SK-N-SH (cell line): ENCODE results near the gene SLC9A2. TPM values are rescaled to one million over a fixed set of nuclear protein-coding genes. Genes with fewer than 3 reads are reported as not detected.

Experiments
- CTCF ChIA-PET: fragments of 300-600, 350-600 bp; formaldehyde crosslinking; extraction: SDS; loops from one replicate; lab custom pipeline; 2021; lab: Yijun Ruan, JAX
- POLR2A ChIA-PET: fragments of 350-600 bp; sonication (Branson Sonifier 250); formaldehyde crosslinking; extraction: SDS; loops from one replicate; lab custom pipeline; 2020; ENCODE audit warnings: antibody characterized with exemption, inconsistent platforms; lab: Yijun Ruan, JAX
- DNase-seq: peaks from one replicate; pipeline ENCODE4 v3.0.0; 2012
- H2AFZ ChIP-seq: fragments of 200-600 bp; sonication (generic); 2 replicates; pipeline ENCODE4 v1.8.1; 2016; ENCODE audit warnings: antibody characterized with exemption, mild to moderate bottlenecking, low read depth
- H3F3A ChIP-seq: fragments of 200-600 bp; sonication (generic); replicated peaks from 2 replicates; pipeline ENCODE3; 2016; ENCODE audit warnings: antibody characterized with exemption, mild to moderate bottlenecking; ENCODE audit not compliant: insufficient read depth
- H3K27ac ChIP-seq, 2 experiments: fragments of 200-500 bp in 1 of 2; fragments of 200-600 bp in 1 of 2; sonication (Bioruptor generic) in 1 of 2; sonication (generic), shearing (Covaris generic) in 1 of 2; 2 replicates each; pipeline versions ENCODE4 v1.5.1 to v1.6.1; 2014 to 2016; ENCODE audit warnings: low read depth in 2 of 2, inconsistent platforms in 1 of 2, low read length in 1 of 2, mild to moderate bottlenecking in 1 of 2, mixed read lengths in 1 of 2
- H3K27me3 ChIP-seq: fragments of 200-600 bp; sonication (generic), shearing (Covaris generic); 2 replicates; pipeline ENCODE4 v1.6.1; 2016; ENCODE audit warnings: mixed run types; ENCODE audit not compliant: insufficient read depth
- H3K36me3 ChIP-seq, 2 experiments: fragments of 200-500 bp in 1 of 2; fragments of 200-600 bp in 1 of 2; sonication (Bioruptor generic) in 1 of 2; sonication (generic) in 1 of 2; replicated peaks in 1 of 2; 2 replicates each; pipeline versions ENCODE3 to v1.5.1; 2014 to 2016; ENCODE audit warnings: low read length in 1 of 2, mild to moderate bottlenecking in 1 of 2; ENCODE audit not compliant: insufficient read depth in 2 of 2, control insufficient read depth in 1 of 2
- H3K4me1 ChIP-seq, 2 experiments: fragments of 200-500 bp in 1 of 2; fragments of 200-600 bp in 1 of 2; sonication (Bioruptor generic) in 1 of 2; sonication (generic), shearing (Covaris generic) in 1 of 2; 2 replicates each; pipeline versions ENCODE4 v1.5.1 to v1.6.1; 2014 to 2016; ENCODE audit warnings: low read depth in 1 of 2, low read length in 1 of 2, mixed run types in 1 of 2; ENCODE audit not compliant: insufficient read depth in 2 of 2, control insufficient read depth in 1 of 2
- H3K4me2 ChIP-seq: fragments of 200-600 bp; sonication (generic), shearing (Covaris generic); 2 replicates; pipeline ENCODE4 v1.6.1; 2017; ENCODE audit warnings: mixed run types
- H3K4me3 ChIP-seq, 2 experiments: fragments of 200-500 bp in 1 of 2; fragments of 200-600 bp in 1 of 2; sonication (Bioruptor generic) in 1 of 2; sonication (generic), shearing (Covaris generic) in 1 of 2; 2 replicates each; pipeline versions ENCODE4 v1.5.1 to v1.8.1; 2014 to 2016; ENCODE audit warnings: low read depth in 2 of 2, inconsistent platforms in 1 of 2, low read length in 1 of 2, mild to moderate bottlenecking in 1 of 2, mixed read lengths in 1 of 2, moderate library complexity in 1 of 2
- H3K79me2 ChIP-seq: fragments of 200-600 bp; sonication (generic); 2 replicates; pipeline ENCODE4 v1.8.1; 2017; ENCODE audit warnings: mild to moderate bottlenecking; ENCODE audit not compliant: insufficient read depth
- H3K9ac ChIP-seq: fragments of 200-600 bp; sonication (generic); 2 replicates; pipeline ENCODE4 v1.6.1; 2017; ENCODE audit warnings: mixed run types
- H3K9me2 ChIP-seq: fragments of 200-600 bp; sonication (generic); 2 replicates; pipeline ENCODE4 v1.6.1; 2017; ENCODE audit warnings: mixed run types
- H3K9me3 ChIP-seq: fragments of 200-600 bp; sonication (generic); 2 replicates; pipeline ENCODE4 v1.6.1; 2017; ENCODE audit warnings: mixed run types, mild to moderate bottlenecking, moderate library complexity
- H4K20me1 ChIP-seq: fragments of 200-600 bp; sonication (generic); 2 replicates; pipeline ENCODE4 v1.6.1; 2017; ENCODE audit warnings: mild to moderate bottlenecking, mixed run types; ENCODE audit not compliant: insufficient read depth
- ELF1 ChIP-seq: IDR thresholded peaks from 2 replicates; pipeline ENCODE4 v1.4.0; 2012
- EP300 ChIP-seq, 2 experiments: IDR thresholded peaks; 2 replicates each; pipeline versions ENCODE4 v1.4.0 to v1.6.1; 2012; ENCODE audit warnings: borderline replicate concordance in 1 of 2, low read depth in 1 of 2, low read length in 1 of 2
- EZH2phosphoT487 ChIP-seq: fragments of 200-600 bp; sonication (generic); IDR thresholded peaks from 2 replicates; pipeline ENCODE4 v1.6.1; 2017; ENCODE audit warnings: low read depth, mixed run types, mild to moderate bottlenecking, antibody characterized with exemption, moderate library complexity, borderline replicate concordance
- FOXJ3 ChIP-seq: sonication (generic); formaldehyde crosslinking; IDR thresholded peaks from 2 replicates; pipeline ENCODE4 v1.5.1; 2020; ENCODE audit warnings: mild to moderate bottlenecking, missing genetic modification reagents
- GATA2 ChIP-seq: sonication (generic); formaldehyde crosslinking; IDR thresholded peaks from 2 replicates; pipeline ENCODE4 v1.5.0; 2020; ENCODE audit warnings: mild to moderate bottlenecking, missing genetic modification reagents
- JUND ChIP-seq: IDR thresholded peaks from 2 replicates; pipeline ENCODE4 v1.4.0; 2012
- NRF1 ChIP-seq: IDR thresholded peaks from 2 replicates; pipeline ENCODE4 v1.6.1; 2012; ENCODE audit warnings: low read depth, mild to moderate bottlenecking, low read length
- POLR2AphosphoS5 ChIP-seq: IDR thresholded peaks from 2 replicates; pipeline ENCODE4 v1.6.1; 2012; ENCODE audit warnings: low read depth, low read length
- RFX5 ChIP-seq: IDR thresholded peaks from 2 replicates; pipeline ENCODE4 v1.6.1; 2012; ENCODE audit warnings: mild to moderate bottlenecking, improper control_type of control experiment, low read length
- SMC3 ChIP-seq: IDR thresholded peaks from 2 replicates; pipeline ENCODE4 v1.6.1; 2012; ENCODE audit warnings: low read depth, low read length, improper control_type of control experiment
- TCF12 ChIP-seq: IDR thresholded peaks from 2 replicates; pipeline ENCODE4 v1.4.0; 2012
- YY1 ChIP-seq: IDR thresholded peaks from 2 replicates; pipeline ENCODE4 v1.4.0; 2012; ENCODE audit warnings: low read depth, mild to moderate bottlenecking
- WGBS: methylation state at CpG from one replicate; pipeline ENCODE4 v1.1.6; 2017; ENCODE audit warnings: low lambda C conversion rate; 5-methylcytosine and 5-hydroxymethylcytosine counted together
- polyA plus RNA-seq, 3 experiments: library from polyadenylated mRNA; depleted of rRNA; stranded (reverse); fragments of >200 nt; gene quantifications; 2 replicates each; pipeline ENCODE4 v1.2.3, GENCODE V29; 2012
- TF ChIP-seq, protein P1 (sequence below): IDR thresholded peaks from 2 replicates; pipeline ENCODE4; 2012
- TF ChIP-seq, protein P2 (sequence below): fragments of 200-600 bp; sonication (generic); IDR thresholded peaks from 2 replicates; pipeline ENCODE4 v1.6.1; 2017; ENCODE audit warnings: antibody characterized with exemption, mild to moderate bottlenecking, moderate library complexity
- TF ChIP-seq, protein P3 (sequence below): fragments of 150-350 bp; IDR thresholded peaks from 2 replicates; pipeline ENCODE4 v1.6.1; 2017; ENCODE audit warnings: antibody characterized with exemption, low read length, low read depth, borderline replicate concordance

The SLC9A2 gene
- polyA plus RNA-seq, 1 of the 3 experiments (the other 2 are of a cell fraction): not detected

DNA sequence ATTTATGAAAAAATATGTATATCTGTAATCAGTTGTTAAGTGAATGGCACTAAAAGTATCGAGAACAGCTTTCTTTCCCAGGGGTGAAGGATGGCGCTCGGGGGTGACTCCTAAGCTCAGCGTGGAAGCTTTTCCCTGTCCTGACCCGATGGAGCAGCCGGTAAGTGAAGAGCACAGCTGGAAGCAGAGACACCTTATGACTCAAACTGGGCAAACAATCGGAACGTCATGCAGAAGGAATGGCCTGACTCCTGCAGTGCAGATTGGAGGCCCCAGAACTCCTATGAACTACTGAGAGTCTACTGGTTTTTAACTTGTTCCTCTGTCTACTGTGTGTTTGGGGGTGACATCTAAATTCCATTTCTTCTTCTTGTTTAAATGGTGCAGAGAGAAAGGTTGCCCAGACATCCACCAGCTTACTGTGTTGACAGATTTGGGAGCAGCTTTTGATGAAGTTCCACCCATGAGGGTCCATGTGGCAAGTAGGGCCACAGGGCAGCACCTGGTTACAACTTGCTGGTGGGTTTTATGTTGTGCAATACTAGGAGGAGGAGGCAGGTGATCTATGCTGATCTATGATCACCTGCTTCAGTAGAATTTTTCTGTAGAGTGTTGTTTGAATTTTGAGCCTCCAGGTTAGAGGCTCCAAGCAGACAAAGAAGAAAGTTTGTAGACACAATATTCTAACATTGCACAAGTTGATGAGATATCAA is 89.7 kb downstream of the SLC9A2 start:
- no peak for DNase-seq
- no peak overlapping the region for H2AFZ ChIP-seq
- H4K20me1 ChIP-seq: no peaks in the 10 kb centered on the region
- ChIA-PET POLR2A (no interaction called here), CTCF (no interaction called here)
- H3K27me3 ChIP-seq: peaks cover 22% of the 10 kb centered on the region
- H3K9me2 ChIP-seq: no peaks in the 10 kb centered on the region
- no peak overlapping the region for H3K4me3 ChIP-seq
- H3K79me2 ChIP-seq: no peaks in the 10 kb centered on the region
- H3K9me3 ChIP-seq: no peaks in the 10 kb centered on the region
- H3F3A ChIP-seq: no peaks in the 10 kb centered on the region
- H3K27ac ChIP-seq: no peak overlapping the region
- no peak overlapping the region for H3K9ac ChIP-seq
- H3K4me1 ChIP-seq: no peaks in the 10 kb centered on the region
- WGBS: 17% methylated on average over 8 of the region's 8 CpGs
- H3K4me2 ChIP-seq: no peak overlapping the region
- no peaks in the 10 kb centered on the region for H3K36me3 ChIP-seq
- TF ChIP-seq ELF1: no peak
- 0 out of 2 replicates have a peak, but pooled peaks have one; percentile 8 for TF ChIP-seq JUND
- no peak for TF ChIP-seq FOXJ3 (CRISPR knock-in tag)

DNA sequence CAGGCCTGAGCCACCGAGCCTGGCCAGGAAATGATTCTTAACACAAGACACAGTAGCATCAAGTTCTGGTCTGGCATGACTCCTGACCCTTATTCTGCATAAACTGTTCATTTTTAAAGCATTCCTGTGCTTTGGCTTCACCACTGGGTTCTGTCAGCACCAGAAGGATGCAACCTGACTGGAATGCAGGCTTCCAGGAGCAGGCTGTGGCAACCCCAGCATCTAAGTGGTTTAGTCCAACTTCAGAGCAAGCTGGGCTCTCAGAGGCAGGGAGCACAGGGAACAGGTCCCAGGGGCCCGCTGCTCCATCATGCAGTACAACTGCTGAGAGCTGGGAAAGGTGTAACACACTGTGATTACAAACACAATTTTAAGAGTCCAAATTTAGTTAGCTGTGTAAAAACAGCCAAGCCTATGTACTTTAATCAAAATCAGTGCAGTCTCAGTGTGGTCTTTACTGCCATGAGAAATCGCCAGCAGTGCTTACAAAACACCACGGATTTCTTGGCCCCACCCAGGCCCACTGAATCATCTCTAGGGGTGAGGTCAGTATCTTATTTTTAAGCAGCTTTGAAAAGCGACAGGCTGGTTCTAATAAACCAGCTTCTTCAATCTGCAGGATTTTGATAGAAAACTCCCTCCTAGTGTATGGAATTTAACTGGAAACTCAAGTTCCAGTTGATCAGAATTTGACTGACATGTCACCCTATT is 98.1 kb downstream of the SLC9A2 start:
- H3K27ac ChIP-seq: no peak overlapping the region
- H2AFZ ChIP-seq: no peak overlapping the region
- ChIA-PET CTCF (interaction anchor here (0.9 kb wide), 1 partner anchor 101 kb away, joined by 3 read pairs; no protein-coding TSS in a partner anchor), POLR2A (no interaction called here)
- no peaks in the 10 kb centered on the region for H3K9me2 ChIP-seq
- no peak for TF ChIP-seq ELF1
- no peak for TF ChIP-seq EP300 (IDR thresholded peaks at IDR 0.05; ENCODE audit: borderline replicate concordance in 1 of 2, low read depth in 1 of 2, low read length in 1 of 2)
- no peak for TF ChIP-seq TCF12
- no peak for TF ChIP-seq POLR2AphosphoS5
- no peak for TF ChIP-seq RFX5
- TF ChIP-seq, all 33 proteins: peak for 0
- peaks cover 5 to 27% of the 10 kb centered on the region in 2 experiments for H3K36me3 ChIP-seq
- H3F3A ChIP-seq: no peaks in the 10 kb centered on the region
- DNase-seq: no peak
- H3K4me2 ChIP-seq: no peak overlapping the region
- H3K27me3 ChIP-seq: no peaks in the 10 kb centered on the region
- H3K4me1 ChIP-seq: no peaks in the 10 kb centered on the region
- H3K4me3 ChIP-seq: no peak overlapping the region
- H3K9me3 ChIP-seq: no peaks in the 10 kb centered on the region
- H3K9ac ChIP-seq: no peak overlapping the region
- WGBS: 86% methylated on average over 5 of the region's 5 CpGs
- H3K79me2 ChIP-seq: no peaks in the 10 kb centered on the region
- no peaks in the 10 kb centered on the region for H4K20me1 ChIP-seq

DNA sequence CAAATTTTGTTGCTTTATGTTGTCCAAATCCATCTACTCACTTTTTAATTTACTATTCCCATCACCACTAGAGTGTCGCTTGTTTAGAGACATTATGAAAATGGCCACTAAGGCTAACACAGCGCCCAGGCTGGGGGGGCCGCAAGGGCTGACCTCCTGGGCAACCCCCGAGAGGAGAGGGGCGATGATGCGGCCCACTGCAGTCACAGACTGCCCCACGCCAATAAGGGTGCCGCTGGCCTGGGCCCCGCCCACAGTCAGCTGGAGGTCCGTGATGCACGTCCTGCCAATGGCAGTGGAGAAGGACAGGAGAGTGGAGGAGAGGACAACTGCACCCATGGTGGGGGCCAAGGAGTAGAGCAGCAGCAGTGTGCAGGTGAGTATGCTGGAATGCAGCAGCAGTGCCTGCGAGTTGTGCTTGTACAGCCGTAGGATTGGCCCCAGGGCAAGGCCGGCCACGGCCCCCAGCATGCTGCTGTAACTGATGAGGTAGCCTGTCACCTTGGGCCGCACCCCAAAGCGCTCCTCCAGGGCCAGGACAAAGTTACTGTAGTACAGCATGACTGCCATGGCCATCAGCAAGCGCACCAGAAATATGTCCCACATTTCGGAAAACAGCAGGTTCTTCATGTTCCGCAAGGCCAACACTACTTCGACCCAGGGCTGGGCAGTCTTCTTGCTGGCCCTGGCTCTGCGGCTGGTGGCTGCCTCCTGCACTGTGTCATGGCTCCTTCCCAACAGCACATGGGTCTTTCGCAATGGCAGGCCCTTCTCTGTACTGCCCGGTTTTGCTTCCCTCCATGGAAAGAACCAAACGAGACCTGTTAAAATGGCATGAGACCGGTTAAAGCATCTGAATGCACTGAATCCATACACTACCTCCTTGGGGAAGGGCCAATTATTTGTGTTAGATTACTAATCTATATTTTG is 99.3 kb downstream of the SLC9A2 start:
- Histone ChIP-seq H3F3A (no peaks in the 10 kb centered on the region), H3K27me3 (no peaks in the 10 kb centered on the region), H3K9me2 (no peaks in the 10 kb centered on the region)
- TF ChIP-seq, protein P1, sequence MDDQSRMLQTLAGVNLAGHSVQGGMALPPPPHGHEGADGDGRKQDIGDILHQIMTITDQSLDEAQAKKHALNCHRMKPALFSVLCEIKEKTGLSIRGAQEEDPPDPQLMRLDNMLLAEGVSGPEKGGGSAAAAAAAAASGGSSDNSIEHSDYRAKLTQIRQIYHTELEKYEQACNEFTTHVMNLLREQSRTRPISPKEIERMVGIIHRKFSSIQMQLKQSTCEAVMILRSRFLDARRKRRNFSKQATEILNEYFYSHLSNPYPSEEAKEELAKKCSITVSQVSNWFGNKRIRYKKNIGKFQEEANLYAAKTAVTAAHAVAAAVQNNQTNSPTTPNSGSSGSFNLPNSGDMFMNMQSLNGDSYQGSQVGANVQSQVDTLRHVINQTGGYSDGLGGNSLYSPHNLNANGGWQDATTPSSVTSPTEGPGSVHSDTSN: no peak
- TF ChIP-seq, protein P2, sequence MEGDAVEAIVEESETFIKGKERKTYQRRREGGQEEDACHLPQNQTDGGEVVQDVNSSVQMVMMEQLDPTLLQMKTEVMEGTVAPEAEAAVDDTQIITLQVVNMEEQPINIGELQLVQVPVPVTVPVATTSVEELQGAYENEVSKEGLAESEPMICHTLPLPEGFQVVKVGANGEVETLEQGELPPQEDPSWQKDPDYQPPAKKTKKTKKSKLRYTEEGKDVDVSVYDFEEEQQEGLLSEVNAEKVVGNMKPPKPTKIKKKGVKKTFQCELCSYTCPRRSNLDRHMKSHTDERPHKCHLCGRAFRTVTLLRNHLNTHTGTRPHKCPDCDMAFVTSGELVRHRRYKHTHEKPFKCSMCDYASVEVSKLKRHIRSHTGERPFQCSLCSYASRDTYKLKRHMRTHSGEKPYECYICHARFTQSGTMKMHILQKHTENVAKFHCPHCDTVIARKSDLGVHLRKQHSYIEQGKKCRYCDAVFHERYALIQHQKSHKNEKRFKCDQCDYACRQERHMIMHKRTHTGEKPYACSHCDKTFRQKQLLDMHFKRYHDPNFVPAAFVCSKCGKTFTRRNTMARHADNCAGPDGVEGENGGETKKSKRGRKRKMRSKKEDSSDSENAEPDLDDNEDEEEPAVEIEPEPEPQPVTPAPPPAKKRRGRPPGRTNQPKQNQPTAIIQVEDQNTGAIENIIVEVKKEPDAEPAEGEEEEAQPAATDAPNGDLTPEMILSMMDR: no peak
- TF ChIP-seq, protein P3, sequence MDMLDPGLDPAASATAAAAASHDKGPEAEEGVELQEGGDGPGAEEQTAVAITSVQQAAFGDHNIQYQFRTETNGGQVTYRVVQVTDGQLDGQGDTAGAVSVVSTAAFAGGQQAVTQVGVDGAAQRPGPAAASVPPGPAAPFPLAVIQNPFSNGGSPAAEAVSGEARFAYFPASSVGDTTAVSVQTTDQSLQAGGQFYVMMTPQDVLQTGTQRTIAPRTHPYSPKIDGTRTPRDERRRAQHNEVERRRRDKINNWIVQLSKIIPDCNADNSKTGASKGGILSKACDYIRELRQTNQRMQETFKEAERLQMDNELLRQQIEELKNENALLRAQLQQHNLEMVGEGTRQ: no peak
- TF ChIP-seq RFX5 (no peak), POLR2AphosphoS5 (no peak), YY1 (no peak), EZH2phosphoT487 (no peak), NRF1 (no peak), GATA2 (CRISPR knock-in tag) (no peak), SMC3 (no peak)
- TF ChIP-seq, all 33 proteins: peak for 0
- Histone ChIP-seq H3K9me3 (no peaks in the 10 kb centered on the region), H3K4me3 (no peak overlapping the region), H2AFZ (no peak overlapping the region), H3K9ac (no peak overlapping the region), H3K27ac (no peak overlapping the region), H3K79me2 (no peaks in the 10 kb centered on the region), H4K20me1 (no peaks in the 10 kb centered on the region), H3K4me1 (no peaks in the 10 kb centered on the region), H3K4me2 (no peak overlapping the region), H3K36me3 (peaks cover 9 to 28% of the 10 kb centered on the region in 2 experiments)
- ChIA-PET CTCF (no interaction called here), POLR2A (no interaction called here)
- WGBS: 92% methylated on average over 17 of the region's 26 CpGs
- no peak for DNase-seq
